ENCODE measurements around the gene PLK5.

GRCh38 chr19:1567116-1567847 lies 43.4 kb downstream of the PLK5 start:
- TF ChIP-seq, protein P1, sequence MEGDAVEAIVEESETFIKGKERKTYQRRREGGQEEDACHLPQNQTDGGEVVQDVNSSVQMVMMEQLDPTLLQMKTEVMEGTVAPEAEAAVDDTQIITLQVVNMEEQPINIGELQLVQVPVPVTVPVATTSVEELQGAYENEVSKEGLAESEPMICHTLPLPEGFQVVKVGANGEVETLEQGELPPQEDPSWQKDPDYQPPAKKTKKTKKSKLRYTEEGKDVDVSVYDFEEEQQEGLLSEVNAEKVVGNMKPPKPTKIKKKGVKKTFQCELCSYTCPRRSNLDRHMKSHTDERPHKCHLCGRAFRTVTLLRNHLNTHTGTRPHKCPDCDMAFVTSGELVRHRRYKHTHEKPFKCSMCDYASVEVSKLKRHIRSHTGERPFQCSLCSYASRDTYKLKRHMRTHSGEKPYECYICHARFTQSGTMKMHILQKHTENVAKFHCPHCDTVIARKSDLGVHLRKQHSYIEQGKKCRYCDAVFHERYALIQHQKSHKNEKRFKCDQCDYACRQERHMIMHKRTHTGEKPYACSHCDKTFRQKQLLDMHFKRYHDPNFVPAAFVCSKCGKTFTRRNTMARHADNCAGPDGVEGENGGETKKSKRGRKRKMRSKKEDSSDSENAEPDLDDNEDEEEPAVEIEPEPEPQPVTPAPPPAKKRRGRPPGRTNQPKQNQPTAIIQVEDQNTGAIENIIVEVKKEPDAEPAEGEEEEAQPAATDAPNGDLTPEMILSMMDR (IDR thresholded peaks at IDR 0.05) = no peak
- TF ChIP-seq POLR2A (IDR thresholded peaks at IDR 0.05) = no peak
- no peak for TF ChIP-seq POLR2AphosphoS5 (IDR thresholded peaks at IDR 0.05)
- TF ChIP-seq EP300 (IDR thresholded peaks at IDR 0.05; ENCODE audit: low read depth) = no peak

Data from transverse colon (tissue), 4 donors.